ENCODE data around the gene MCC.

DNA sequence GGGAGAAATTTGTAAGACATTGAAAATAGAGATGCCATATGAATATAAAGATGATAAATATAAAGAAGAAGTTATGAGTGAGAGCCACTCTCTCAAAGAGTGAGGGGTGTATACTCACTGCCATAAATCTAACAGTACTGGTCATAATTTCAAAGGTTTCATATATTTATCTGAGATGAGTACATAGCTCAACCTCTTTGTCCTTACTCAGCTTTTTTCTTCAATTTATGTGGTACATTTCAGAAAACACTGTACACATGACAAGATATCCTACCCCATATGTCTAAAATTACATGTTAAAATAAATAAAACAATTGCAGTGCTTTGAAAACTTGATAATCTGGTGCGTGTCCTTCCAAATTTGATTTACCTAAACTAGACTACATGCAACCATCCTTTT, 5.2 kb upstream of the MCC start:
- TF ChIP-seq RAD21 (IDR thresholded peaks at IDR 0.05; ENCODE audit: low read depth) (no peak), YY1 (IDR thresholded peaks at IDR 0.05; ENCODE audit: low read depth) (no peak), CREB1 (IDR thresholded peaks at IDR 0.05; ENCODE audit: low read depth) (no peak), NFIC (IDR thresholded peaks at IDR 0.05) (no peak), TAF1 (IDR thresholded peaks at IDR 0.05; ENCODE audit: low read depth) (no peak), EP300 (IDR thresholded peaks at IDR 0.05; ENCODE audit: borderline replicate concordance) (no peak), CEBPB (IDR thresholded peaks at IDR 0.05) (no peak), FOXM1 (IDR thresholded peaks at IDR 0.05; ENCODE audit: borderline replicate concordance, low read depth) (no peak), TCF12 (IDR thresholded peaks at IDR 0.05; ENCODE audit: low read depth) (no peak)
- TF ChIP-seq, protein P1, sequence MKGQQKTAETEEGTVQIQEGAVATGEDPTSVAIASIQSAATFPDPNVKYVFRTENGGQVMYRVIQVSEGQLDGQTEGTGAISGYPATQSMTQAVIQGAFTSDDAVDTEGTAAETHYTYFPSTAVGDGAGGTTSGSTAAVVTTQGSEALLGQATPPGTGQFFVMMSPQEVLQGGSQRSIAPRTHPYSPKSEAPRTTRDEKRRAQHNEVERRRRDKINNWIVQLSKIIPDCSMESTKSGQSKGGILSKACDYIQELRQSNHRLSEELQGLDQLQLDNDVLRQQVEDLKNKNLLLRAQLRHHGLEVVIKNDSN (IDR thresholded peaks at IDR 0.05): no peak
- TF ChIP-seq, protein P2, sequence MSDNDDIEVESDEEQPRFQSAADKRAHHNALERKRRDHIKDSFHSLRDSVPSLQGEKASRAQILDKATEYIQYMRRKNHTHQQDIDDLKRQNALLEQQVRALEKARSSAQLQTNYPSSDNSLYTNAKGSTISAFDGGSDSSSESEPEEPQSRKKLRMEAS (IDR thresholded peaks at IDR 0.05): no peak

All from Ishikawa (cell line).